NOMO-1 treated with dmso at 0.1 percent for 144 hours (cell line): ENCODE measurements around the gene RAB37.

Source experiments
- DNase-seq: peaks from one replicate; lab custom pipeline; 2025; ENCODE audit not compliant: unreplicated experiment; lab: John Stamatoyannopoulos, UW

The RAB37 gene

GRCh38 chr17:74744714-74745547 is 7.9 kb downstream of the RAB37 start:
- DNase-seq = peak; percentile 9

GRCh38 chr17:74745548-74746177 is 8.6 kb downstream of the RAB37 start:
- DNase-seq = no peak

GRCh38 chr17:74746376-74746775 is 9.3 kb downstream of the RAB37 start:
- no peak for DNase-seq

- DNase-seq = peak; percentile 21
Measured at GRCh38 chr17:74746922-74747321, 9.9 kb downstream of the RAB37 start.

GRCh38 chr17:74748279-74748528 is 11.1 kb downstream of the RAB37 start:
- no peak for DNase-seq

GRCh38 chr17:74748529-74749278 is 11.6 kb downstream of the RAB37 start, which contains the start of gene NHERF1:
Gene NHERF1, plus strand, starts transcription at chr17:74748628. Its CDS starts 219 bp downstream, at chr17:74748847.
- peak; percentile 94 for DNase-seq

GRCh38 chr17:74749279-74750038 is 12.4 kb downstream of the RAB37 start:
- no peak for DNase-seq

- DNase-seq = no peak
Measured at GRCh38 chr17:74750039-74750326, 12.9 kb downstream of the RAB37 start.

DNA sequence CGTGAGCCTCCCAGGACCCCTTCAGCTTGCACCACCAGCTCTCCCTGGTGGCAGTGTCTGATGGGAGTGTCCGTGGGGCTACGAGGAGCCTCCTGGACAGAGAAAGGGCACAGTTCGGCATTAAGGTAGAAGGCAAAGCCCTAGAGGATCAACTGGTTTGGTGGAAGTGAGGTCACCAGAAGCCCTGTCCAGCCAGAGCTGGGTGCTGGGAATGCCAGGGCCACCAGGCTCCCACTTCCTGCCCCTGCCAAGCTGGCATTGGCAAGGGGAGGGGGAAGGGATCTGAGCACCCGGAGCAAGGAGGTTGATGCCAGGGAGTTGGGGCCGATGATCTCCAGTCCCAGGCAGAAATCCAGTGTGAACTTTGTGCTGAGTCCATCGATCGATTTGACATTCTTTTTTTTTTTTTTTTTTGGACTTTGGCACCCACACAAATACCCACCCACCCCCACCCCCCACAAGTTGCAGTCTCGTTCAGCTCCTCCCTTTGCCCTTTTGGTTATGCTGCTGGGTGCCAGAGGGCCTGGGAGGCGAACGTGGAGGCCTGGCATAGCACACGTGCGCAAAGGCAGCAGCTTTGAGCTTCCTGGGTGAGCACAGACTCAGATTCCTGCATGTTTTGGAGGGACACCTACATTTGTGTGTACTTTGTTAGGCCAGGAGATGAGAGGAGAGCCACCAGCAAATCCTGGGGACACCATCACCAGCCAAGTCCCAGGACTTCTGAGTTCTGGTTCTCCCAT is 13.4 kb downstream of the RAB37 start:
- no peak for DNase-seq

- DNase-seq = no peak
Measured at GRCh38 chr17:74752415-74752814, 15.4 kb downstream of the RAB37 start.

- no peak for DNase-seq
Measured at GRCh38 chr17:74752822-74753401, 15.9 kb downstream of the RAB37 start.

- DNase-seq = no peak
Measured at GRCh38 chr17:74754832-74755231, 17.8 kb downstream of the RAB37 start.

GRCh38 chr17:74755533-74755932 is 18.5 kb downstream of the RAB37 start:
- DNase-seq = no peak

- no peak for DNase-seq
Measured at GRCh38 chr17:74756891-74757290, 19.8 kb downstream of the RAB37 start.

DNA sequence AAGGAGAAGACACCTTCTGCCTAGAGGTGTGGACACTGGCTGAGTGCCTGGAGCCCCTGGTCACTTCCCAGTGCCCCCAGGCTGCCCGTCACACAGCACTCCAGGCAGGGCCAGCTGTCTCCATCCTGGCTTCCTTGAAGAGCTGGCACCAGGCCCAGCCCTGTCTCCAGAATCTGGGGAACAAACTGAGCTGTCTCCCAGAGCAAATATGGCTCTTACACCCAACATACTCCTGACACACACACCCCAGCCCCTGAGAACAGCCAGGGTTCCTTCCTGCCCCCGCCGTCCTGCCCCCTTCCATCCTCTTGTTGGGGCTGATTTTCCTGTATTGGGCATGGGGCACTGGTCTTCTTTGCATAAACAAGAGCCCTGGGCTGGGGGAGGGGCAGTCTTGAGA is 20.4 kb downstream of the RAB37 start:
- no peak for DNase-seq

- no peak for DNase-seq
Measured at GRCh38 chr17:74757931-74758847, 21.1 kb downstream of the RAB37 start.

- no peak for DNase-seq
Measured at GRCh38 chr17:74758848-74759168, 21.8 kb downstream of the RAB37 start.

DNA sequence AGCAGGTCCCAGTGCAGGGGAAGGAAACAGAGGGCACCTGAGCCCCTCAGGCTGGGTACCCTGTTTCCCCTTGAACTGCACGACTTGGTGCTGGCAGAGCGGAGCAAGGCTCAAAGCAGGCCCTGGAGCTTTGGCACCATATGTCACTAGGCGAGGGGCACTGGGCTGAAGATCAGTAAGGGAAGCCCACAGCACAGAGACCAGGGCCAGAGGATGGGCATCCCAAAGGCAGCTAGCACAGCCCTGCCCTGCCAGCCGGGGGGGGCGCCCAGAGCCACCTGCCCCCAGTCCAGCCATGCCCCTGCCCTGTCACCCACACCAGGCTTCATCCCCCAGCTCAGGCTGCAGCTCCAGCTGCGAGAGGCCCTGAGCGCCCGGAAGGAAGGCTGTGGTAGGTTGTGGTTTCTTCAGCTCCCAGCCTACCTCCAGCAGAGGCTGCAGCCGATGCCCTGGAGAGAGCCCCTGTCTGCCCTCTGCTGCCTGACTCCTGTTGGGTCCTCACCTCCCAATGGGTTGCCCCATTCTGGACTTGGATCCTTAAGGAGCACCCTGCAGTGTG is 22.3 kb downstream of the RAB37 start:
- peak; percentile 49 for DNase-seq

DNA sequence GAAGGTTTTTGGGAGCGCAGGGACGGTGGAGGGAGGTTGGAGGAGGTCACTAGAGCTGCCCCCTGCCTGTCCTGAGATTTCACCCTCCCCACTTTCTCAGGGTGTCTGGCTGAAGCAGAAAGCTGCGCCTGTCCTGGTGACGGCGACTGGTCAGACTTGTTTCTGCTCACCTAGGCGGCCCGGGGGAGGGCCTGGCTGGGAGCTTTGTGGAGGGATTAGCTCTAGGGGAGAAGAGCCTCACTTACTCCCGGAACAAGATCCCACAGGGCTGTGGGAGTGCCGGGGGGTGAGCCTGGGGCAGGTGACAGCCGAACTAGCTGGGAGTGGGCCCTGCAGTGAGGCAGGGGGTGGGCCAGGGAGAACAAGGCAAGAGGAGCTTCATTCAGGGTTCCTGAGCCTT is 22.9 kb downstream of the RAB37 start:
- DNase-seq = no peak
